ENCODE data around the gene COL4A2.

COL4A2 gene

GRCh38 chr13:110323172-110323891 lies 16.2 kb downstream of the COL4A2 start:
- DNase-seq, result no peak

GRCh38 chr13:110324026-110324749 lies 17.1 kb downstream of the COL4A2 start:
- DNase-seq, result no peak

GRCh38 chr13:110326263-110326904 lies 19.3 kb downstream of the COL4A2 start:
- no peak for DNase-seq

- no peak for DNase-seq
Observed at GRCh38 chr13:110327051-110327721, 20.1 kb downstream of the COL4A2 start.

DNA sequence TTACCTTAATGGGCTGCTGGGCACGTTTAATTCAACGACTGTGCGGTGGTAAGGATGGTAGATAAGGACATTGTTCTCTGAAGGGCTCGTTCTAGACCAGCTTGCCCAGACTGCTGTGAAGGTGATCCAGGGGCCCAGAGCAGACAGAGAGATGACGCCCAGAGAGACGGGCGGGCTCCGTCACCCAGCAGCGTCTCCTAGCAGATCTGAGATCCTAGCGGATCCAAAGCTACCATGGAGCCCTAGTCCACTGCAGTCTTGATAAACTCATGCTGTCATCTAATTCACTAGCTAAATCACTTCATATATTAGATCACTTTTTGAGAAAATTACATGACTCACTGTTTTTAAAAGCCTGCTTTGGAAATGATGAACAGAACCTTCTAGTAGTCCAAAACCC lies 21.5 kb downstream of the COL4A2 start:
- no peak for DNase-seq

DNA sequence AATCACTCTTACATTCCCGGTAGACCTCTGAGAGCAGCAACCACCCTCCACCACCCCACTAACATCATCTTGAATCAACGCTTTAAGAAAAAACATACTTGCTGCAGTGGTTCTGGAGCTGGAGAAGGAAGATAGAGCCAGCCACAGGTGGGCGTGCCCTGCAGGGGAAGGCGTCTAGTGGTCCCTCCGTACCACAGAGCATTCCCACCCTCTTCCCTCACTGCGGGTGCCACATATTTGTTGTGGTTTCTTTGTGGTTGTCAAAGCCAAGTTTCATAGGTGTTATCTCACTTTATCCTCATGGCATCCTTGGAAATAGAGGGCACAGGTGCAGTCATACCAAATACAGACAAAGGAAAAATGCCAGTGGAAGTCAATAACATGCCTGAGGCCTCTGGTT lies 22.2 kb downstream of the COL4A2 start:
- no peak for DNase-seq

- DNase-seq, result no peak
Observed at GRCh38 chr13:110329798-110330461, 22.8 kb downstream of the COL4A2 start.

DNA sequence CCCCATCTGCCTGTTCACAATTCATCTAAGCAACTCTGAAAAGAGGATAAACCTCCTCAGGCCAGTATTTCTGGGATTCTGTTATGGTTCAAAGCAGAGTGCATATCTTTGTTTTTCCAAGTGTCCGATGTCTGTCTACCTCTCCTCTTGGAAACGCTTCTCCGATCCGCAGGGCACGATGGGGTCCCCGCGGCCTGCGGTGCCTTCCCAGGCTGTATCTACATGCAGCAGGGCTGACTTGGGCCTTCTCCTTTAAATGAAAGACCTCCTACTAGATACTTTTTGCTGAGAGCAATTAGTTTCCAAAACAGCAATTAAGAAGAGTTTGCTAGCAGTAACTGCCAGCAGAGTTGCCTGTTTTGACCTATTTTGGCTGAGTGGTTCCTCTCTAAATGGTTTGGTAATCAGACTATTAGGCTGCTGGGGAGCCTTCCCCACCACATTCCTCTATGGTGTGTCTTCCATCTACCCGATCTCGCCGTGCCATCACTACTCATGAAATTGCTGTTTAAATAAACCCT lies 23.5 kb downstream of the COL4A2 start:
- DNase-seq, result no peak

DNA sequence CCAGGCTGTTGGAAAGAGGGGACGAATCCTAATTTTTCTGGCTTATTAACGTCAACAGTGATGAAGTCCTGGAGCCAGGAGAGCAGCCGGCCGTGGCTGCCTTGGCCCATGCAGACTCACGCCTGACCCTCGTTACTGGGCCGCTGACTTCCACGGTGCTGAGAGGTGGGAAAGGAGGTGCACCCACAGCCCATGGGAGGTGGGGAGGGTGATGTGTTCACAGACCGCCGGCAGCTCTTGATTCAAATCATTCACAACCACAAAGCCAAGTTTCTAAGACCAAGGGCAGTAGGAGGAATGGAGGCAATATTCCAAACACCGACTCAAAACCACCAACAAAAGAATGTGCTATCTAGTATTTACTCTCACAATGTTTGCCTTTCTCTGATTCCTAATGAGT lies 24.3 kb downstream of the COL4A2 start:
- no peak for DNase-seq

- no peak for DNase-seq
Observed at GRCh38 chr13:110332750-110333149, 25.7 kb downstream of the COL4A2 start.

- DNase-seq, result no peak
Observed at GRCh38 chr13:110333837-110334236, 26.8 kb downstream of the COL4A2 start.

- no peak for DNase-seq
Observed at GRCh38 chr13:110334256-110334655, 27.2 kb downstream of the COL4A2 start.

DNA sequence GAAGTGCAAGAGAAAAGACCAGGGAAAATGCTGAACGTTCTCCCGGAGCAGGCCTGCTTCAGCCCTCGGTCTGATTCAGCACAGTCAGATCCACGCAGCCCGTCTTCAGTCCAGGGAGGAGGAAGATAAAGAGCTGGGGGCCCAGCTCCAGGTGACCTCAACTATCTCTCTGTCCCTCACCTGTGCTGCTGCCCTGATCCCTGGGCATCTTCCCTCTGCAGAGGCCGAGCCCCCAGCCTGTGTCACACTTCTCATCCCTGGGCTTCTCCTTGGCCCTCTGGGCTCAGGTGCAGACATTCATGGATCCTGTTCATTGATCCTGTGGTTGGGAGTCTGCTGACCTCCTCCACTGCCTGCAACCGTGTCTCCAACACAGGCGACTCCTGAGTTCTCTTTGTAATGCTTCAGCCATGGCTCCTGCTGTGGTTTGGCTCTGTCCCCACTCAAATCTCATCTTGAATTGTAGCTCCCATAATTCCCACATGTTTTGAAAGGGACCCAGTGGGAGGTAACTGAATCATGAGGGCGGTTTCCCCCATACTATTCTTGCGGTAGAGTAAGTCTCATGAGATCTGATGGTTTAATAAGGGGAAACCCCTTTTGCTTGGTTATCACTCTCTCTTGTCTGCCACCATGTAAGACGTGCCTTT lies 27.9 kb downstream of the COL4A2 start:
- DNase-seq, result no peak

DNA sequence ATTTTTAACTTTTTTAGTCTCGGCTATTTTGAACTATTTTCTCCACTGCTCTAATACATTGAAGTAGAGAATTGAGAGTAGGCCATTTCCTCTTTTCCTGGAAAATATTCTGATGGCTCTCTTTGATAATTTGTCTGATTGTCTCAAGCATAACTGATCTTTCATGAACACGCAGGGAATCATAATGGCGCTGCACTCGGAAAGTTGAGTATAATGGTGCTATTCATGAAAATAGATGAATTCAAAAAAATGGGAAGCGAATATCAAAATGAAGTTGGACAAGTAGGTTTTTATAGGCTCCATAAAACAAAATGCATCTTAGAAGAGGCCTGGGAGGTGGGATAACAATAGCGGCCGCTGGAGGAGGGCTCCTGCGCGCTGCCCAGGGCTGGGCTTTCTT lies 29.0 kb downstream of the COL4A2 start:
- no peak for DNase-seq

- DNase-seq, result no peak
Observed at GRCh38 chr13:110336681-110337080, 29.6 kb downstream of the COL4A2 start.

GRCh38 chr13:110337247-110337646 lies 30.2 kb downstream of the COL4A2 start:
- DNase-seq, result no peak

GRCh38 chr13:110338441-110339101 lies 31.5 kb downstream of the COL4A2 start:
- no peak for DNase-seq

GRCh38 chr13:110339263-110339662 lies 32.2 kb downstream of the COL4A2 start:
- DNase-seq, result no peak

- no peak for DNase-seq
Observed at GRCh38 chr13:110339975-110340550, 33.0 kb downstream of the COL4A2 start.

- DNase-seq, result peak; percentile 75
Observed at GRCh38 chr13:110340812-110341444, 33.8 kb downstream of the COL4A2 start.
